Endothelial cell of umbilical vein (primary cell): ENCODE data around the gene SLC9A9. TPM values are rescaled to one million over a fixed set of nuclear protein-coding genes. Genes with fewer than 3 reads are reported as not detected.

Experiments
- BruUV-seq: library from RNA; stranded (reverse); fragments of 400-500 nt; replicated peaks from 2 replicates; lab custom pipeline; 2021; lab: Mats Ljungman, UMichigan
- CTCF ChIA-PET: fragments of 300-600, 350-600 bp; sonication (Branson Sonifier 250); formaldehyde crosslinking; loops from one replicate; lab custom pipeline; 2021; ENCODE audit warnings: antibody characterized with exemption, inconsistent platforms; lab: Charles Lee
- POLR2A ChIA-PET: fragments of 300-600, 350-600 bp; sonication (Branson Sonifier 250); formaldehyde crosslinking; loops from one replicate; lab custom pipeline; 2021; ENCODE audit warnings: antibody characterized with exemption, inconsistent platforms; lab: Charles Lee
- DNase-seq: peaks from one replicate; pipeline ENCODE4 v3.0.0-alpha.2; 2011; ENCODE audit warnings: low read depth, low spot score
- FAIRE-seq: peaks from 2 replicates; lab custom pipeline; 2011; peaks lifted over from hg19 to GRCh38; lab: Jason Lieb, UNC
- H2AFZ ChIP-seq: 2 replicates; pipeline ENCODE4 v1.6.0; 2012; ENCODE audit warnings: low read depth, low read length, control low read depth, inconsistent platforms
- H3K27ac ChIP-seq: 2 replicates; pipeline ENCODE4 v1.5.1; 2011; ENCODE audit warnings: low read depth, mild to moderate bottlenecking, control low read depth, low read length, moderate library complexity; ENCODE audit not compliant: insufficient read depth
- H3K27me3 ChIP-seq, 2 experiments: 2 replicates each; pipeline versions ENCODE4 v1.6.0 to v1.6.1; 2011; ENCODE audit warnings: low read length in 2 of 2, mixed read lengths in 1 of 2; ENCODE audit not compliant: control insufficient read depth in 2 of 2, insufficient read depth in 2 of 2
- H3K36me3 ChIP-seq, 2 experiments: 2 replicates in 1 of 2; 3 replicates in 1 of 2; pipeline ENCODE4 v1.5.1; 2011; ENCODE audit warnings: low read length in 2 of 2, mild to moderate bottlenecking in 1 of 2, moderate library complexity in 1 of 2; ENCODE audit not compliant: control insufficient read depth in 2 of 2, insufficient read depth in 2 of 2; ENCODE audit errors: extremely low read depth in 1 of 2
- H3K4me1 ChIP-seq: 3 replicates; pipeline ENCODE4 v1.5.1; 2011; ENCODE audit warnings: mild to moderate bottlenecking, low read length; ENCODE audit not compliant: control insufficient read depth, insufficient read depth; ENCODE audit errors: extremely low read depth
- H3K4me2 ChIP-seq: 2 replicates; pipeline ENCODE4 v1.6.1; 2011; ENCODE audit warnings: low read length, control low read depth, mixed read lengths; ENCODE audit not compliant: insufficient read depth
- H3K4me3 ChIP-seq, 3 experiments: fragments of 200-600 bp in 1 of 3; sonication (generic), shearing (Covaris generic) in 1 of 3; replicated peaks in 1 of 3; 2 replicates each; pipeline ENCODE4 v1.5.1; 2011 to 2016; ENCODE audit warnings: control low read depth in 3 of 3, low read length in 3 of 3, mild to moderate bottlenecking in 2 of 3, inconsistent platforms in 1 of 3, low read depth in 1 of 3, moderate library complexity in 1 of 3; ENCODE audit not compliant: insufficient read depth in 1 of 3
- H3K79me2 ChIP-seq: 2 replicates; pipeline ENCODE4 v1.6.0; 2012; ENCODE audit warnings: low read length, inconsistent platforms; ENCODE audit not compliant: control insufficient read depth, insufficient read depth
- H3K9ac ChIP-seq: replicated peaks from 2 replicates; pipeline ENCODE3; 2011; ENCODE audit warnings: low read length, control low read depth; ENCODE audit not compliant: insufficient read depth; ENCODE audit errors: extremely low read depth
- H3K9me1 ChIP-seq: replicated peaks from 3 replicates; pipeline ENCODE4 v1.6.0; 2011; ENCODE audit warnings: mild to moderate bottlenecking, low read length; ENCODE audit not compliant: control insufficient read depth, insufficient read depth; ENCODE audit errors: extremely low read depth
- H3K9me3 ChIP-seq: replicated peaks from 2 replicates; pipeline ENCODE4 v1.5.1; 2012; ENCODE audit warnings: low read length, inconsistent platforms; ENCODE audit not compliant: control insufficient read depth, insufficient read depth
- H4K20me1 ChIP-seq: replicated peaks from 2 replicates; pipeline ENCODE3; 2011; ENCODE audit warnings: mild to moderate bottlenecking, low read length; ENCODE audit not compliant: control insufficient read depth, insufficient read depth; ENCODE audit errors: extremely low read depth
- EZH2 ChIP-seq: IDR thresholded peaks from 2 replicates; pipeline ENCODE4 v1.6.1; 2012; ENCODE audit warnings: borderline replicate concordance, low read depth, mild to moderate bottlenecking, moderate library complexity, low read length, inconsistent platforms; ENCODE audit not compliant: severe bottlenecking
- FOS ChIP-seq: IDR thresholded peaks from 2 replicates; pipeline ENCODE4 v1.6.1; 2011; ENCODE audit warnings: mild to moderate bottlenecking, low read length, moderate library complexity, borderline replicate concordance; ENCODE audit not compliant: insufficient read depth
- GATA2 ChIP-seq: IDR thresholded peaks from 2 replicates; pipeline ENCODE4 v1.7.0; 2011; ENCODE audit warnings: low read depth, mild to moderate bottlenecking, moderate library complexity, mixed read lengths, low read length; ENCODE audit not compliant: insufficient read length, insufficient read depth
- JUN ChIP-seq: IDR thresholded peaks from 2 replicates; pipeline ENCODE4 v1.6.1; 2011; ENCODE audit warnings: borderline replicate concordance, low read depth; ENCODE audit not compliant: insufficient read length, insufficient read depth
- MAX ChIP-seq: IDR thresholded peaks from 2 replicates; pipeline ENCODE4 v1.6.1; 2011; ENCODE audit not compliant: insufficient read depth, insufficient read length
- MYC ChIP-seq: IDR thresholded peaks from one replicate; pipeline ENCODE4 v1.6.1; 2011; ENCODE audit warnings: mild to moderate bottlenecking, low read depth, low read length
- POLR2A ChIP-seq: IDR thresholded peaks from 2 replicates; pipeline ENCODE4 v1.6.1; 2012; ENCODE audit warnings: low read depth, mild to moderate bottlenecking, control low read depth, low read length
- POLR2AphosphoS5 ChIP-seq: IDR thresholded peaks from 2 replicates; pipeline ENCODE4 v1.6.1; 2012; ENCODE audit warnings: low read depth, mild to moderate bottlenecking, control low read depth, low read length, moderate library complexity; ENCODE audit not compliant: insufficient read depth
- dilution Hi-C: fragments of 300-500 bp; cut with MboI; formaldehyde crosslinking; loops from one replicate; pipeline ENCODE4 v1.15.0; 2019; ENCODE audit warnings: low sequenced_read_pairs; ENCODE audit not compliant: extremely low pct_ligation_motif_present
- intact Hi-C: fragments of 100-400 bp; cut with micrococcal nuclease; formaldehyde crosslinking; loops from one replicate; pipeline ENCODE4 v1.10.0; 2022
- polyA plus RNA-seq, 4 experiments: library from polyadenylated mRNA; depleted of rRNA in 3 of 4; stranded (reverse) in 3 of 4; unstranded in 1 of 4; fragments of >200 nt; gene quantifications; 2 replicates each; pipeline versions ENCODE4 v1.2.1 to v1.2.3, GENCODE V29; 2011 to 2012; ENCODE audit warnings: missing spikeins in 1 of 4
- total RNA-seq: library from RNA; stranded (reverse); gene quantifications from 2 replicates; pipeline ENCODE4 v1.2.3, GENCODE V29; 2021
- TF ChIP-seq, protein P1 (sequence below), 2 donors: IDR thresholded peaks; 1 replicate in 1 of 2; 2 replicates in 1 of 2; pipeline ENCODE4 v1.5.1; 2011; ENCODE audit warnings: low read length in 2 of 2, mild to moderate bottlenecking in 2 of 2, moderate library complexity in 2 of 2, control low read depth in 1 of 2, inconsistent platforms in 1 of 2, low read depth in 1 of 2; ENCODE audit not compliant: insufficient read depth in 1 of 2; ENCODE audit errors: extremely low read depth in 1 of 2

The SLC9A9 gene
- total and polyA plus RNA-seq, 2 donors (not counting 3 experiments of a cell fraction or from before 2014, with no cell fraction given), result 1.5 to 1.8 TPM

DNA sequence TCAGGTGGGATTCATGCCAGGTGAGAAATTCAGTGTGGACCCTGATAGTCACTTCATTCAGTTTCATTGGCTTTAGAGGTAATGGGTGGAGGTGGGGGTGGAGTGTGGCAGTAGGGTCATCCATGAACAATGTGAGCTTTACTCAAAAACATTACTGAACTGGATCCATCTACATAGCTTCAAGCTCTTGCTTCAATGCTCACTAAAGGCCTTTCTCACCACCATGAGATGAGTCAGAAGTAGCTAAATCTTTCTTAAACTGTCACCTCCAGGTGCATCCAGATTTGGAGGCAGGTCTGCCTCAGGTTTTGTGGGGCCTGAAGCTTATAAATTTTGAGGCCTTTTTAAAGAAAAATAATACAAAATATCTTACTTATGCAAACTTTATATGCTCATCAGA, 365.1 kb downstream of the SLC9A9 start:
- intact Hi-C loops (no loop called here), dilution Hi-C loops (no loop called here)
- no peaks in the 10 kb centered on the region for H3K9me1 ChIP-seq
- H3K27ac ChIP-seq, result no peak overlapping the region
- ChIA-PET CTCF (interaction anchor here (1.2 kb wide), 1 partner anchor 17 kb away, joined by 6 read pairs; no protein-coding TSS in a partner anchor), POLR2A (no interaction called here)
- H4K20me1 ChIP-seq, result no peaks in the 10 kb centered on the region
- no peak overlapping the region for H3K4me3 ChIP-seq
- no peaks in the 10 kb centered on the region for H3K79me2 ChIP-seq
- no peak for FAIRE-seq
- H2AFZ ChIP-seq, result no peak overlapping the region
- H3K4me1 ChIP-seq, result peaks cover 3% of the 10 kb centered on the region
- no peak overlapping the region for H3K9ac ChIP-seq
- TF ChIP-seq, protein P1, sequence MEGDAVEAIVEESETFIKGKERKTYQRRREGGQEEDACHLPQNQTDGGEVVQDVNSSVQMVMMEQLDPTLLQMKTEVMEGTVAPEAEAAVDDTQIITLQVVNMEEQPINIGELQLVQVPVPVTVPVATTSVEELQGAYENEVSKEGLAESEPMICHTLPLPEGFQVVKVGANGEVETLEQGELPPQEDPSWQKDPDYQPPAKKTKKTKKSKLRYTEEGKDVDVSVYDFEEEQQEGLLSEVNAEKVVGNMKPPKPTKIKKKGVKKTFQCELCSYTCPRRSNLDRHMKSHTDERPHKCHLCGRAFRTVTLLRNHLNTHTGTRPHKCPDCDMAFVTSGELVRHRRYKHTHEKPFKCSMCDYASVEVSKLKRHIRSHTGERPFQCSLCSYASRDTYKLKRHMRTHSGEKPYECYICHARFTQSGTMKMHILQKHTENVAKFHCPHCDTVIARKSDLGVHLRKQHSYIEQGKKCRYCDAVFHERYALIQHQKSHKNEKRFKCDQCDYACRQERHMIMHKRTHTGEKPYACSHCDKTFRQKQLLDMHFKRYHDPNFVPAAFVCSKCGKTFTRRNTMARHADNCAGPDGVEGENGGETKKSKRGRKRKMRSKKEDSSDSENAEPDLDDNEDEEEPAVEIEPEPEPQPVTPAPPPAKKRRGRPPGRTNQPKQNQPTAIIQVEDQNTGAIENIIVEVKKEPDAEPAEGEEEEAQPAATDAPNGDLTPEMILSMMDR (IDR thresholded peaks at IDR 0.05; ENCODE audit: extremely low read depth in 1 of 2, insufficient read depth in 1 of 2, low read depth in 1 of 2, low read length in 2 of 2), result no peak
- TF ChIP-seq JUN (no peak), FOS (no peak), POLR2A (no peak), MYC (no peak), POLR2AphosphoS5 (no peak), GATA2 (no peak), MAX (no peak), EZH2 (no peak)
- no peak overlapping the region for H3K4me2 ChIP-seq
- no peaks in the 10 kb centered on the region for H3K27me3 ChIP-seq
- BruUV-seq, result no TSS peak
- H3K36me3 ChIP-seq, result no peaks in the 10 kb centered on the region
- H3K9me3 ChIP-seq, result no peaks in the 10 kb centered on the region
- no peak for DNase-seq
